ENCODE results near the gene PIAS1. TPM values are rescaled to one million over a fixed set of nuclear protein-coding genes. Genes with fewer than 3 reads are reported as not detected.
"Not testable (repeated sequence)": the region's sequence is repeated elsewhere in the genome, so short reads cannot be mapped to it uniquely, and the experiment has no call there.

Gene PIAS1
- total RNA-seq, 1 donor from 2014 or later, result 29.4 TPM

GRCh38 chr15:68045289-68046265 lies 8.5 kb upstream of the PIAS1 start:
- H3K36me3 Mint-ChIP-seq (ENCODE audit: low read depth), result no peaks in the 10 kb centered on the region
- intact Hi-C loops (cut with micrococcal nuclease), result no loop called here

GRCh38 chr15:68047826-68048225 lies 6.3 kb upstream of the PIAS1 start:
- Mint-ChIP-seq H3K4me3 (no peak overlapping the region), H3K36me3 (ENCODE audit: low read depth) (no peaks in the 10 kb centered on the region), H3K4me1 (peaks cover 5% of the 10 kb centered on the region), H3K27me3 (peaks cover 15% of the 10 kb centered on the region), H3K9me3 (peaks cover 8% of the 10 kb centered on the region), H3K27ac (no peak overlapping the region)
- intact Hi-C loops (cut with micrococcal nuclease), result no loop called here
- no peak for DNase-seq

More at GRCh38 chr15:68045289-68046265, 8.5 kb upstream of the PIAS1 start:
- Mint-ChIP-seq H3K27me3 (peaks cover 19% of the 10 kb centered on the region), H3K27ac (no peak overlapping the region), H3K9me3 (peaks cover 3% of the 10 kb centered on the region), H3K4me1 (no peaks in the 10 kb centered on the region), H3K4me3 (no peak overlapping the region)
- DNase-seq, result no peak

GRCh38 chr15:68051109-68051508 lies 3.0 kb upstream of the PIAS1 start:
- H3K27ac Mint-ChIP-seq, result no peak overlapping the region
- intact Hi-C loops (cut with micrococcal nuclease), result loop anchor here (5.0 to 10.0 kb wide), 5 partner anchors 64 to 526 kb away; partner anchors contain the start of genes C15orf61, FEM1B and RNU6-1
- H3K4me1 Mint-ChIP-seq, result peaks cover 21% of the 10 kb centered on the region
- H3K36me3 Mint-ChIP-seq (ENCODE audit: low read depth), result peaks cover 3% of the 10 kb centered on the region
- H3K9me3 Mint-ChIP-seq, result peaks cover 11% of the 10 kb centered on the region
- no peak overlapping the region for H3K4me3 Mint-ChIP-seq
- DNase-seq, result no peak
- H3K27me3 Mint-ChIP-seq, result peaks cover 15% of the 10 kb centered on the region

- intact Hi-C loops (cut with micrococcal nuclease), result loop anchor here (5.0 to 10.0 kb wide), 5 partner anchors 63 to 527 kb away; partner anchors contain the start of genes C15orf61, FEM1B and RNU6-1
- DNase-seq, result no peak
- Mint-ChIP-seq H3K4me1 (peaks cover 28% of the 10 kb centered on the region), H3K4me3 (no peak overlapping the region), H3K27ac (no peak overlapping the region), H3K27me3 (peaks cover 15% of the 10 kb centered on the region), H3K9me3 (peaks cover 8% of the 10 kb centered on the region), H3K36me3 (ENCODE audit: low read depth) (peaks cover 3% of the 10 kb centered on the region)
Measured at GRCh38 chr15:68051907-68052306, 2.2 kb upstream of the PIAS1 start.

- no peak for DNase-seq
- no peak overlapping the region for H3K27ac Mint-ChIP-seq
- H3K4me3 Mint-ChIP-seq, result peak overlapping the region; percentile 60
- intact Hi-C loops (cut with micrococcal nuclease), result loop anchor here (5.0 to 10.0 kb wide), 5 partner anchors 62 to 528 kb away; partner anchors contain the start of genes C15orf61, FEM1B and RNU6-1
- H3K9me3 Mint-ChIP-seq, result peaks cover 8% of the 10 kb centered on the region
- peaks cover 15% of the 10 kb centered on the region for H3K27me3 Mint-ChIP-seq
- H3K4me1 Mint-ChIP-seq, result peaks cover 30% of the 10 kb centered on the region
- H3K36me3 Mint-ChIP-seq (ENCODE audit: low read depth), result peaks cover 3% of the 10 kb centered on the region
Measured at GRCh38 chr15:68052431-68052830, 1.7 kb upstream of the PIAS1 start.

GRCh38 chr15:68053001-68053400 lies 1.1 kb upstream of the PIAS1 start:
- peak overlapping the region; percentile 17 for H3K27ac Mint-ChIP-seq
- peaks cover 12% of the 10 kb centered on the region for H3K27me3 Mint-ChIP-seq
- DNase-seq, result no peak
- peaks cover 32% of the 10 kb centered on the region for H3K4me1 Mint-ChIP-seq
- H3K36me3 Mint-ChIP-seq (ENCODE audit: low read depth), result peaks cover 3% of the 10 kb centered on the region
- H3K9me3 Mint-ChIP-seq, result peaks cover 8% of the 10 kb centered on the region
- intact Hi-C loops (cut with micrococcal nuclease), result loop anchor here (5.0 to 10.0 kb wide), 5 partner anchors 62 to 528 kb away; partner anchors contain the start of genes C15orf61, FEM1B and RNU6-1
- peak overlapping the region; percentile 60 for H3K4me3 Mint-ChIP-seq

- peak; percentile 83 for DNase-seq
- intact Hi-C loops (cut with micrococcal nuclease), result loop anchor here (1.0 to 10.0 kb wide), 6 partner anchors 60 to 530 kb away; partner anchors contain the start of genes C15orf61, CLN6, FEM1B and RNU6-1
- Mint-ChIP-seq H3K27ac (peak overlapping the region; percentile 94), H3K36me3 (ENCODE audit: low read depth) (peaks cover 3% of the 10 kb centered on the region), H3K9me3 (peaks cover 8% of the 10 kb centered on the region), H3K27me3 (peaks cover 4% of the 10 kb centered on the region), H3K4me3 (peak overlapping the region; percentile 93), H3K4me1 (peaks cover 32% of the 10 kb centered on the region)
Measured at GRCh38 chr15:68054628-68055223, 611 bp downstream of the PIAS1 start.

- Mint-ChIP-seq H3K27me3 (peaks cover 2% of the 10 kb centered on the region), H3K4me1 (peaks cover 33% of the 10 kb centered on the region), H3K4me3 (peak overlapping the region; percentile 93), H3K36me3 (ENCODE audit: low read depth) (peaks cover 6% of the 10 kb centered on the region), H3K9me3 (peaks cover 8% of the 10 kb centered on the region), H3K27ac (peak overlapping the region; percentile 94)
- intact Hi-C loops (cut with micrococcal nuclease), result loop anchor here (10.0 kb wide), 4 partner anchors 60 to 530 kb away; partner anchors contain the start of genes C15orf61 and FEM1B
- DNase-seq, result peak; percentile 85
Measured at GRCh38 chr15:68055224-68055705, 1.1 kb downstream of the PIAS1 start.

GRCh38 chr15:68056097-68056865 lies 2.2 kb downstream of the PIAS1 start:
- Mint-ChIP-seq H3K4me3 (peak overlapping the region; percentile 93), H3K27me3 (no peaks in the 10 kb centered on the region), H3K27ac (no peak overlapping the region), H3K36me3 (ENCODE audit: low read depth) (peaks cover 7% of the 10 kb centered on the region), H3K4me1 (peaks cover 35% of the 10 kb centered on the region), H3K9me3 (peaks cover 8% of the 10 kb centered on the region)
- peak; percentile 28 for DNase-seq
- intact Hi-C loops (cut with micrococcal nuclease), result loop anchor here (10.0 kb wide), 4 partner anchors 59 to 531 kb away; partner anchors contain the start of genes C15orf61 and FEM1B

GRCh38 chr15:68057034-68057433 lies 2.9 kb downstream of the PIAS1 start:
- Mint-ChIP-seq H3K4me3 (no peak overlapping the region), H3K4me1 (peaks cover 41% of the 10 kb centered on the region), H3K36me3 (ENCODE audit: low read depth) (peaks cover 8% of the 10 kb centered on the region), H3K27ac (no peak overlapping the region), H3K27me3 (no peaks in the 10 kb centered on the region), H3K9me3 (peaks cover 8% of the 10 kb centered on the region)
- DNase-seq, result no peak
- intact Hi-C loops (cut with micrococcal nuclease), result loop anchor here (10.0 kb wide), 4 partner anchors 58 to 532 kb away; partner anchors contain the start of genes C15orf61 and FEM1B

- DNase-seq, result peak; percentile 21
- no peak overlapping the region for H3K4me3 Mint-ChIP-seq
- intact Hi-C loops (cut with micrococcal nuclease), result loop anchor here (10.0 kb wide), 4 partner anchors 57 to 533 kb away; partner anchors contain the start of genes C15orf61 and FEM1B
- H3K27me3 Mint-ChIP-seq, result no peaks in the 10 kb centered on the region
- H3K9me3 Mint-ChIP-seq, result peaks cover 4% of the 10 kb centered on the region
- peaks cover 43% of the 10 kb centered on the region for H3K4me1 Mint-ChIP-seq
- H3K27ac Mint-ChIP-seq, result no peak overlapping the region
- peaks cover 9% of the 10 kb centered on the region for H3K36me3 Mint-ChIP-seq (ENCODE audit: low read depth)
Measured at GRCh38 chr15:68057758-68058157, 3.6 kb downstream of the PIAS1 start.

GRCh38 chr15:68058970-68059369 lies 4.9 kb downstream of the PIAS1 start:
- peaks cover 35% of the 10 kb centered on the region for H3K4me1 Mint-ChIP-seq
- not testable (repeated sequence) for DNase-seq, H3K4me3 Mint-ChIP-seq, H3K27ac Mint-ChIP-seq, H3K27me3 Mint-ChIP-seq, H3K9me3 Mint-ChIP-seq
- intact Hi-C loops (cut with micrococcal nuclease), result loop anchor here (10.0 kb wide), 4 partner anchors 56 to 534 kb away; partner anchors contain the start of genes C15orf61 and FEM1B
- H3K36me3 Mint-ChIP-seq (ENCODE audit: low read depth), result peaks cover 11% of the 10 kb centered on the region
